Non-pigmented ciliary epithelial cell (primary cell): ENCODE results near the gene IKZF4.
"Not testable (repeated sequence)": the region's sequence is repeated elsewhere in the genome, so short reads cannot be mapped to it uniquely, and the experiment has no call there.

Experiments
- DNase-seq: peaks from one replicate; pipeline ENCODE4 v3.0.0-alpha.2; 2010; ENCODE audit warnings: low read depth

IKZF4 gene

DNA sequence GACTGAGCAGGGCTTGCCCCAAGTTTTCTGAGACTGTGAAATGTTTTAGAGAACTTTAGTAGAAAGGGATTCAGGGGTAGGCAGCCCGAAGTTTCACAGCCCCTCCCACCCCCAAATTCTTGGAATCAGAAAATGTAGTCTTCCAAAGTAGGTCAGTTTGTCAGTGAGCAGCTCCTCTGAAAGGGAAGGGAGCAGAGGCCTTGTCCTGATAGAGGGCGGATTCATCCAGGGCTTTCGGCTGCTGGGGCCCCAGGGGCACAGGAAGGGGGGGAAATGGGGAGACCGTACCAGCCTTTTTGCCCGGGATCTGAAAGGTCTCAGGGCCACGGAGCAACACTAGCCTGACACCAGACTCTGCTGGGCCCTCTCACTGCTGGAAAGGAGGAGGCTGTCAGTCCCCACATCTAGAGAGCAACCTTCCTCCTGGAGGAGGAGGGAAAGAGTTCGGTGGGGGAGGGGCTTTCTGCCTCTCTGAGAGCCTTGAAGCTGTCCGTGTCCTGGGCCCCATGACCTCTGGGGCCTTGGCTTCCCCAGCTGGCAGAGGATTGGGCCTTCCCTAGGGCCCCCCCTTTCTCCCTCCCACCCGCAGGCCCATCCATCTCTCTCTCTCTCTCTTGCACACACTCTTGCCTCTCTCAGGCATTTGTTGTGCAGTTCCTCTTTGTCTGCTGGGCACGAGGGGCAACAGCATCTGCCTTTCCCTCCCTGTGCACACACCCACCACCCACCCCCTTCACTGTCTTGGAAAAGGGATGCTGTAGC is at the start of gene IKZF4:
IKZF4 (plus strand) TSS at position 621 of the 762 bp plus-strand sequence. CDS start 451 bp downstream, outside the sequence.
- no peak for DNase-seq

DNA sequence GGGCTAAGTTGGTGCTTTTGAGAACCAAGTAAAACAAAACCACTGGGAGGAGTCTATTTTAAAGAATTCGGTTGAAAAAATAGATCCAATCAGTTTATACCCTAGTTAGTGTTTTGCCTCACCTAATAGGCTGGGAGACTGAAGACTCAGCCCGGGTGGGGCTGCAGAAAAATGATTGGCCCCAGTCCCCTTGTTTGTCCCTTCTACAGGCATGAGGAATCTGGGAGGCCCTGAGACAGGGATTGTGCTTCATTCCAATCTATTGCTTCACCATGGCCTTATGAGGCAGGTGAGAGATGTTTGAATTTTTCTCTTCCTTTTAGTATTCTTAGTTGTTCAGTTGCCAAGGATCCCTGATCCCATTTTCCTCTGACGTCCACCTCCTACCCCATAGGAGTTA is 48.8 kb upstream of the IKZF4 start:
- DNase-seq, result no peak

DNA sequence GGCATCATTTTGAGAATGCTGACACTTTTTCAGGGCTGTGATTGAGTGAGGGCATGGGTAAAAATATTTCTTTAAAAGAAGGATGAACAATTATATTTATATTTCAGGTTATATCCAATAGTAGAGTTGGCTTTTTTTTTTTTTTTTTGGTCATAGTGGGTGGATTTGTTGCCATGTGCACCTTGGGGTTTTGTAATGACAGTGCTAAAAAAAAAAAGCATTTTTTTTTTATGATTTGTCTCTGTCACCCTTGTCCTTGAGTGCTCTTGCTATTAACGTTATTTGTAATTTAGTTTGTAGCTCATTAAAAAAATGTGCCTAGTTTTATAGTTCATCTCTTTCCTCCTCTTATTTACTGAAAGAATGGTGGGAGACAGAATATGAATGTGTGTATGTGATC is 48.4 kb upstream of the IKZF4 start:
- DNase-seq, result no peak

DNA sequence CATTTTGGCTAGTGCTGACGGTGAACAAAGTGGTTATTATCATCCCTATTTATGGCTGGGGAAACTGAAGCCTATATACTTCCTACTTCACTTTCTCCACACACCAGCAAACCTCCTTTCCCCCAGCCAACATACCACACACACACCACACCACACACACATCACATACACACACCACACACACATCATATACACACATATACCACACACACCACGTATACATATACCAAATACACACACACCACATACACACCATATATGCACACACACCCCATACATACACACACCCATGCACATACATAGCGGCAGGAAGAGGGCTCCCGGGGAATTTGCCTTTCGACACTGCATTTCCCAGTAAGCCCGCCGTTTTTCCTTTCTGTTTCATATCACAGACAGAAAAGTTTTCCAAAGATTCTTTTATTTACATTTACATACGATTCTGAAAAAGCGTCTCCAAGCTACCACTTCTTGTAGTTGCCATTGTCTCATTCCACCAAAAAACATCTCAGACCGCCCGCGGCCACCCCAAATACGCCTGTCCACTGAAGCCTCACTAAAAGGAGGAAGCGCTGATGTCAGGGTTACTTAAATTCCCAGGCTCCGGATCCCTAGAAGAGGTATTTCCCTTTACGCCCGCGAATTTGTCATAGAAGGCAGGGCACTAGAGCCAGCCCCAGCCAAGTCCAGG is 47.8 kb upstream of the IKZF4 start:
- no peak for DNase-seq

DNA sequence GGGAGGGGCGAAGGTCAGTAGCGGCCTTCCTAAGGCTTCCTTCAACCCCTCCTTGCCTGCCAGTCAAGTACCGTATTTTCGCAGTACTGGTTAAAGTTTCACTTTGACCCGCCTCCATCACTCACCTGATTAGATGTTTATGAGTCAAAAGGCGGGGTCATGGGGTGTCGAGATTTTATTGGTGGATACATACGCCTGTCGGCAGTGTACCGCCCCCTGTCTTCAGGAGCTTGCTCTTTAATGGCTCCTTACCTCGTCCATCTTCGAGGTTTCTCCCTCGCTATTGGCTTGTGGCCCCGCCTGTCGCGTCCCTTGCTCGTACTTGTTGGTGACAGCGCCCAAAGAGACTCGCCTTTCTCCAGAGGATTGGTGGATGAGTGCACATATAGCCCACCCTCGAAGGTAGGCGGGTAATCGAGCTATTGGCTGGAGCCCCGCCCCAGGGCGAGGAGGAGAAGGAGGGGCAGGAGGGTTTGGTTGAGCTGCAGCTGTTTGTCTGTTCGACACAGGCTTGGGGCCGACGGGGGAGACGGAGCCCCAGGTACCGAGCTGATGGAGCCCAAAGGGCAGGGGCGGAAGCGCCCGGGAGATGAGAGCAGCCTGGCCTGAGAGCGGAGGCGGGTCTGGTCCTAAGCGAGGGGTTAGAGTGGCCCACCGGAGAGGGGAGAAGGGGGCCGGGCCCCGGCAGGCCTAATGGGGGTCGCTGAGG is 47.1 kb upstream of the IKZF4 start, which contains the start of gene RAB5B:
RAB5B (plus strand) TSS at position 480 of the 709 bp plus-strand sequence. CDS start 12,883 bp downstream, outside the sequence.
- DNase-seq, result peak; percentile 100

DNA sequence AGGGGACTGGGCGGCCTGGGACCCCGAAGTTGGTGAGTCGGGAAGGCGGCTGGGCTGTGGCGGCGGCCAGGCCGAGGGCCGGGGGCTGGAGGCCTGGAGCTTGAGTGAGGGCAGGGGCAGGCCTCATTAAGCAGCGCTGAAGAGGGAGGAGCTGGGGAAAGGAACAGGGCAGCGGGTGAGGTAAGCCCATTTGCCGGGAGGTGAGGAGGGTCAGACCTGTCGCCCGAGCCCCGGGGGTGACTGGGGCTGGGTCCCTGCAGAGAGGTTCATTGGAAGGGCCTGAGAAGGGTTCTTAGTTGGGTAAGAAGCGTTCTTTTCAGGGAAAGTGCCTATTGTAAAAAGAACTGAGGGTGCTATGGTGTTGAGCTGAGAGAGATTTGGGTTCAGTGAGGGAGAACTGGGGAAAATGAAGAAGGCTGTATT is 46.5 kb upstream of the IKZF4 start:
- DNase-seq, result no peak

DNA sequence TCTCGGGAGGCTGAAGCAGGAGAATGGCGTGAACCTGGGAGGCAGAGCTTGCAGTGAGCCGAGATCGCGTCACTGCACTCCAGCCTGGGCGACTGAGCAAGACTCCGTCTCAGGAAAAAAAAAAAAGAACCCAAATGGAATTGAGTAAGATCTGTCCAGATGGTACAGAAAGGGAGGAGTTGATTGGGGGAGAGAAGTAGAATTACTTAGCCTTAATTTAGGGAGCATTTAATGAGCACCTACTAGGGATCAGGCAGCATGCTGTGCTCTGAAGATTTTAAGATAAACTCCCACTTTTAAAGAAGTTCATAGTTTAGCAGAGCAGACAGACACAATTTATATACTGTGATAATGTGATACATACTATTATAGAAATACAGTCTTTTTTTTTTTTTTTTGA is 42.5 kb upstream of the IKZF4 start:
- DNase-seq, result no peak

DNA sequence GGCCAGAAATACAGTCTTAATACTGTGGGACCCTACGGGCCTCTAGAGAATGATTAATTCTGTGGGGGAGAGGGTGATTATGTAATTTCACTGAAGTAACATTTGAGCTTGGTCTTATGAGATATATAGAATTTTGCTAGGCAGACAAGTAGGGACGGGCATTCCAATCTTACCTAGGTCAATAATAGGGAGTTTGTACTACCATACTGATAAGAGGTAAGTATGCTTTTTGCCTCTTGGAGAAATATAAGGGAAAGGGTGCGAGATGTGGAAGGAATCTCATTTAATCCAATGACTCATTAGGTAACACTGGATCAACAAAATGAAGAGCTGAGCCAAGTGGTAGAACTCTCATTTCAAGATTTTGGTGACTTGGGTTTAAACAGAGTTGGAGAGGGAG is 41.8 kb upstream of the IKZF4 start:
- DNase-seq, result no peak

DNA sequence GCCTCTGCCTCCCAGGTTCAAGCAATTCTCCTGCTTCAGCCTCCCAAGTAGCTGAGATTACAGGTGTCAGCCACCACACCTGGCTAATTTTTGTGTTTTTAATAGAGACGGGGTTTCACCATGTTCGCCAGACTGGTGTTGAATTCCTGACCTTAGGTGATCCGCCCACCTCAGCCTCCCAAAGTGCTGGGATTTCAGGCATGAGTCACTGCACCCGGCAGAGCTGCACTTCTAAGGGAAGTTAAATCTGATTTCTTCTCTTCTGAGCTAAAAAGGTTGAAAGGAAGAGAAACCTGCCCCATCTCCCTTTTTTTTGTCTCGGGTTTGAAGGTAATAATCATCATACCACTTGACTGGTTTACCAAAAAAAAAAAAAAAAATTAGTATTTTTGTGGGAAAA is 39.0 kb upstream of the IKZF4 start:
- not testable (repeated sequence) for DNase-seq

DNA sequence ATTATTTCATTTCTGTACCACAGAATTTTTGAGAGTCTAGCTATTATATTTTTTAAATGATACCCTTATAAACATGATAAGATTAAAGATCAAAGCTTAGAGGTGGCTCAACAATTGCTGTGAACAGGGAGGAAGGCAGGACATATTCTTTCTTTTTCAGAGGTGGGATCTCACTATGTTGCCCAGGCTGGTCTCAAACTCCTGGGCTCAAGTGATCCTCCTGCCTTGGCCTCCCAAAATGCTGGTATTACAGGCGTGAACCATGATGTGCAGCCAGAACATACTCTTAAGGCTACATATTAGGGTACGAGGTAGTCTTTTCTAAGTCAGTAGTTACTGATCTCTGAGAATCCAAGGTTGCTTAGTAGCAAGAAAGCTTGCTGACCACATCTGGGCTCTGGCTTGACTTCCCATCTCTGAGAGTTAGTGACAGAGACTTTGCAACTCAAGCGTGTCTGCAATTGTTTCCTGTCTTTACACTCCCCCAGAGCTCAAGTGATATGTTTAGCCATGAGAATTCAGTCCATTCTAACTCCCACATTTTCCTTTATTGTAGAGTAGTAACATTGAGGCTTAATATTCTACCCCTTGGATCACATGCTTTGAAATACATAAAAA is 38.4 kb upstream of the IKZF4 start:
- DNase-seq, result no peak

DNA sequence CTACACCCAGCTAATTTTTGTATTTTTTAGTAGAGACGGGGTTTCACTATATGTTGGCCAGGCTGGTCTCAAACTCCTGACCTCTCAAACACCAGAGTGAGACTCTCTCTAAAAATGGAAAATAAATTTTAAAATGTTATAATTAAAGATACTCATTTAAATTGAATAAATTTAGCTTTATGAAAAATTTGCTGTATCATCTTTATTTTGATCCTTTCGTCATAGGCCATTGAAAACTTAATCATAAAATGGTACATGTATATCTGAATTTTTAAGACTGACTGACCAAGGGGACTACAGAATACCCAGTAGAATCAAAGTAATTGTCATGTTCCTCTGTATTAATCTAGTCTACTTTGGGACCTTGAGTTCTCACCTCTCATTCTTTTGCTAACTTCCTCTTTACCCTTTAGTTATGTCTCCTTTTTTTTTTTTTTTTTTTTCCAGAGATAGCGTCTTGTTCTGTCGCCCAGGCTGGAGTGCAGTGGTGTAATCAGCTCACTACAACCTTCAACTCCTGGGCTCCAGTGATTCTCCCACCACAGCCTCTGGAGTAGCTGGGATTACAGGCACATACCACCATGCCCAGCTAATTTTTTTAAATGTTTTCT is 37.5 kb upstream of the IKZF4 start:
- DNase-seq, result no peak

DNA sequence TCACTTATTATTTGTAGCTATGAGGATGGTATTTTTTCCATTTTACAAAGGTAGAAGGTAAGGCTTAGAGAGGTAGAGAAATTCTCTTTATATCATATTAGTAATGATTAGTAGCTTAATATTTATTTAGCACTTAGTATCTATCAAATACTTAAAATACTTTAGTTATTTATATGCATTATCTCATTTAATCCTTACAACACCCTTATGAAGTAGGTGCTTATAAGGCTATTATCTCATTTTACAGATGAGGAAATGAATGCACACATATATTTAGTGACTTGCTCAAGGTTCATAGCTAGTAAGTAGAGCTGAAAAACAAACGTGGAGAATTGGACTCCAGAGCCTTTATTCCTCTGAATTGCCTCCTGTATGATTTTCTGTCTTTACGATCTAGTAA is 36.0 kb upstream of the IKZF4 start:
- no peak for DNase-seq

DNA sequence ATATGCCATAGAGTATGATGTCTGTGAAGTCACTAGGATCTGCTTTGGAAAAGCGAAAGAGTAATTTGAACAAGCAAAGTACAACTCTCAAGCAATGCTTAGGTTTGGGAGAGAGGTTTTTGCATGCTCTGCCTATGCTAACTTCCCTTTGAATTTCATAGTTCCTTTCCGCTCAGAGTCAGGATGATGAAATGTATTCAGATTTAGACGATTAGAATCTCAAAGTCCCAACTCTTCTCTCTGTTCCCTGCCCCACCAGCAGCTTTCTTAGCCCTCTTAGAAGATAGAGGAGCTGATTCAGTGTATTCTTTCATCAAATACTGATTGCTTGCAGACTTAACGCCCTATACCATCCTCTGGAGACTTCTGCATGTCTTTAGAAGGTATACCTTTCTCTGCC is 35.5 kb upstream of the IKZF4 start:
- no peak for DNase-seq

DNA sequence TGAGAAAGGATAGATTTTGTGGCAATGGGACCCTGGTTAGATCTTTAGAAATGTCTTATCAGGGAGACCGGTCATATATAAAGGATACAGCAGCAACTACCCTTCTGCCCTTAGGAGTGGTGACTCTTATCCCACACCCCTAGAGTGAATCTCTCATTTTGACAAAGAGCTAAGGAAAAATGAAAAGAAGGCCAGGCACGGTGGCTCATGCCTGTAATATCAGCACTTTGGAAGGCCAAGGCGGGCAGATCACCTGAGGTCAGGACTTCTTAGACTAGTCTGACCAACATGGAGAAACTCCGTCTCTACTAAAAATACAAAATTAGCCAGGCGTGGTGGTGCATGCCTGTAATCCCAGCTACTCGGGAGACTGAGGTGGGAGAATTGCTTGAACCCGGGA is 34.9 kb upstream of the IKZF4 start:
- not testable (repeated sequence) for DNase-seq

DNA sequence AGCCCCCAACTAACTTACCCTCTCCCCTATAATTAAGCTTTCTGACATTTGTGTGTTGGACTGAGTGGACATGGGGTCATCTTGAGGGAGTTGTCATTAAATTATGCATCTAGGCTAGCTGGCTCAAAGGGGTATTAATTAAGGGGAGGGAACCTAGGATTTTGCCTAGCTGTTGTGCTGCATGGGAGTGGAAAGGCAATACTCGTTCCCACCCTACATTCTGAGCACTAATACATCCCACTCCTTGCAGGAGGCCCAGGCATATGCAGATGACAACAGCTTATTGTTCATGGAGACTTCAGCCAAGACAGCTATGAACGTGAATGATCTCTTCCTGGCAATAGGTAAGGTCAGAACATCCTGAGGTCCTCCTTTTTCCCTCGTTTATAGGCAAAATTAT is 29.7 kb upstream of the IKZF4 start:
- no peak for DNase-seq

DNA sequence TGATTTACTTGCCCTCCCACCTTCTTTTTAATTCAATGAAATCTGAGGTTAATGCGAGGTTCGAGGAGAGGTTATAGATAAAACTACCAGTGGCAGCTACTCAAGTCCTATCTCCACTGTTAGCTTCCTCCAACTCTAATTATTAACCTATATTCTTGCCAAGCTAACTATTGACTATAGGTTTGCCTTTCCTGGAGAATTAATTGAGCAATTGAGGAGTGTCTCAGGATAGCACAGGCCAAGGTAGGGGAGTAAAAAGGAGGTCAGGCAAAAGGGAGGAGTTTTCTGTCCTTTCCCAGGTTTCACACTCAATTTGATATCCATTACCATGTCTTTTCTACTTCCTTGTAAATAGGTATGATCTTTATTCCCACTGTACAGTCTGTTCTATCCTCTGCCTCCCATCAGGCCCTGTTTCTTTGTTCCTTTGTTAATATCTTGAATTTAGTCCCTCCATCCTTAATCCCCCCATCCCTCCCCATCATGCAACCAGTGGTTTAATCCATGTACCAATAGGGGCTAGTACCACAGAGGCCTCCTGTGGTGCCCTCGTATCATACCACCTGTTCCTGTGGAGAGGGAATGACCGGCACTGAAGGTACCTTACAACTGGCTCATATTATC is 27.5 kb upstream of the IKZF4 start:
- DNase-seq, result no peak

DNA sequence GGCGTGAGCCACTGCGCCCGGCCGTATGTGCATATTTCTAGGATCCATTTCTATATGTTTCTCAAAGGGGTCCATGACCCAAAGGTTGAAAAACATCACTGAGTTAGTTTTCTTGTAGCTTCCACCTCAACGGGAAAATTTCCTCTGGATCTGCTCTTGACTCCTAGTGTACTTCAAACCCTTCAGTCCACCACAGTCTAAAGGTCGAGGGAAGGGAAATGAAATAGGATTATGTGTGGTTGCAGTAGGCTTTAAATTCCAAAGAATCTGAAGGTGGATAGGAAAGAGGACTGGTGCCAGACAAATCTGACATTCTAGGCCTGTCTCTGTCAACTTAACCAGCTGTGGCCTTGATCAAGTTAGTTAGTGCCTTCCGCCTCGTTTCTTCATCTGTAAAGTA is 25.5 kb upstream of the IKZF4 start:
- DNase-seq, result no peak

DNA sequence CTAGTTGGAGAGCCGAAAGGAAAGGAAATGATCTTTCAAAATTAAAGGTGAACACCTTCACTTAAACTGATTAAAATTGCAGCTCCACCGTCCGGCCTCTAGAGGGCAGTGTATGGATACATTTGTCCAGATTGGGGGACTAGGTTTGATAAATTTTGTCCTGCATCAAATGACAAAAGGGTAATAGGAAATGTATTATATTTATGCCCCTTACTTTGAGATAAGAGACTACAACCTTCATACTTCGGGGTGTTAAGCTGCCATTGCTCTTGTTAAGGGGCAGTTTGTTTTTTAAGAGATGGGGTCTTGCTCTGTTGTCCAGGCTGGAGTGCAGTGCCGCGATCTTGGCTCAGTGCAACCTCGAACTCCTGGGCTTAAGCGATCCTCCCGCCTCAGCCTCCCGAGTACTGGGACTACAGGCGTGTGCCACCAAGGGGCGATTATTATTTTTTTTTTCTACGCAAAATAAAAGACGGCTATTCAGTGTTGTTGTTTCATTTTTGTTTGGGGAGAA is 24.6 kb upstream of the IKZF4 start:
- peak; percentile 24 for DNase-seq

DNA sequence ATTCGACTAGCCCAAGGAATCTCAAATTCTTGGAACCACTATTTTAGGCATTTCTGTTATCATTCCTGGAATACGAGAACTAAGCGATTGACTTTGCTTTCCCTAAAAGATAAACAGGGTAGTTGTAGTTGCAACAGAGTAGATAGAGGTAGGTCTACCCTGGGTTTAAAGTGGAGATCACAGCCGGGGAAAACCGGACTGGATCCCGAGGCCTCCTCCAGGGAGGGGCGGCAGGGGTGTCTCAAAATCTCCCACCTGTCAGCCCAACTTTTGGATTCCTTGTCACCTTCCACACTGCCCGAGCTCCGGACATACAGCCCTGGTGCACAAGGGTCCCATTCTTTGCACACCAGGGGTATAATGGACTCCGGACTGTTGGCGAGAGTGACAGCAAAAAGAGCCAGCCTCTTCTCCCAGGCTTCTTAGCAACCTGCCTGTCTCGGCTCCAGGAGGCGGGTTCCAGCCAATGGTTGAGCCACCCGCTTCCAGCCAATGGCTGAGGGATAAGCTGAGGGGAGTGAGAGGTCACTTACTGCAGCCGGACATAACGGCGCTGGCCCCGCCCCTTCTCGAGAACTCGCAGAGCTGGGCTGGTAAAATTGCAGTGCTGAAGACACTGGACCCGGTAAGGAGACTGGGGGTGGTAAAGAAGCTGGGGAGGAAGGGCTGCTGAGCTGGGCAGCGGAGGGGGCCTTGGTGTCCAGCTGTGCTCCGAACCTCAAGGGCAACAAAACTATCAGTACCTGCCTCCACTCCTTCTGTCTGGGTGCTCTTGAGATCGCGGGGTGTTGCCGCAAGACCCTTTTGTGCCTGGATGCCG is 23.9 kb upstream of the IKZF4 start, which contains the start of gene SUOX:
SUOX (plus strand) TSS at position 562 of the 820 bp plus-strand sequence. CDS start 4,946 bp downstream, outside the sequence.
- peak; percentile 92 for DNase-seq

DNA sequence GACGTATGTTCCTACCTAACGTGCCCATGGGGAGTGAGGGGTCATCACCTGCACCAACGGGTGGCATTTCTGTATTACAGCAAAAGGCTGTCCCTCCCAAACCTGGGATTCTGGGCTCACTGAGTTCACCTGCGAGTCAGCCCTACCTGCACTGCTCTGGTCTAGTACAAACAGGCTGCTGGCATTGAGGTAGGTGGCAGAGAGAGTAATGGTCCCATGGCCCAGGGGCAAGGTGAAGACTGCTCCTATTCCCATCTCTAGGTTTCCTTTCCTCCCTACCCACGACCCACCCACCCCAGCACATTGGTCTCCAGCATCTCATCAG is 23.3 kb upstream of the IKZF4 start:
- no peak for DNase-seq
